Measurements from ENCODE around the gene MCOLN1. TPM values are rescaled to one million over a fixed set of nuclear protein-coding genes. Genes with fewer than 3 reads are reported as not detected.

MCOLN1 gene
- total and polyA plus RNA-seq, 2 experiments from 2014 or later, result 7.2 to 16.1 TPM

GRCh38 chr19:7520131-7521051 lies 2.0 kb upstream of the MCOLN1 start:
- Histone ChIP-seq H3K4me2 (no peak overlapping the region), H3K36me3 (ENCODE audit: insufficient read depth) (no peaks in the 10 kb centered on the region), H3K4me1 (ENCODE audit: insufficient read depth) (peaks cover 26% of the 10 kb centered on the region), H3K4me3 (no peak overlapping the region), H3K9me2 (ENCODE audit: insufficient read depth) (no peaks in the 10 kb centered on the region), H3K79me2 (replicated peaks; ENCODE audit: insufficient read depth) (peaks cover 5% of the 10 kb centered on the region), H3K27me3 (ENCODE audit: insufficient read depth) (no peaks in the 10 kb centered on the region), H4K20me1 (replicated peaks; ENCODE audit: insufficient read depth) (no peaks in the 10 kb centered on the region), H3F3A (replicated peaks; ENCODE audit: low read depth) (no peaks in the 10 kb centered on the region; the same call in 1 of the 2 replicates), H3K27ac (ENCODE audit: low read depth) (no peak overlapping the region), H2AFZ (no peak overlapping the region)
- H3K4me1 Mint-ChIP-seq, result peaks cover 17% of the 10 kb centered on the region
- H3K36me3 Mint-ChIP-seq (ENCODE audit: low read depth), result peaks cover 16% of the 10 kb centered on the region; the same call in 2 of the 3 replicates
- H3K4me3 Mint-ChIP-seq, result no peak overlapping the region
- peaks cover 3% of the 10 kb centered on the region; the same call in 2 of the 3 replicates for H3K9me3 Mint-ChIP-seq
- DNase-seq (ENCODE audit: low spot score), result no peak
- no peak overlapping the region for H3K27ac Mint-ChIP-seq
- H3K27me3 Mint-ChIP-seq (ENCODE audit: insufficient read depth, low read depth, poor library complexity), result peaks cover 14% of the 10 kb centered on the region
- ATAC-seq, result no peak
- TF ChIP-seq EZH2 (IDR thresholded peaks at IDR 0.05; ENCODE audit: low read depth, unreplicated experiment) (no peak), EZH2phosphoT487 (IDR thresholded peaks at IDR 0.05; ENCODE audit: unreplicated experiment) (no peak), CREB1 (CRISPR knock-in tag; IDR thresholded peaks at IDR 0.05; ENCODE audit: low read depth) (no peak), JUNB (IDR thresholded peaks at IDR 0.05; ENCODE audit: unreplicated experiment) (no peak), POLR2AphosphoS5 (IDR thresholded peaks at IDR 0.05; ENCODE audit: low read depth) (no peak), STAT1 (IDR thresholded peaks at IDR 0.05; ENCODE audit: unreplicated experiment) (no peak), ZNF331 (CRISPR knock-in tag; IDR thresholded peaks at IDR 0.05; ENCODE audit: low read depth) (no peak), NANOG (IDR thresholded peaks at IDR 0.05; ENCODE audit: borderline replicate concordance) (no peak), ZNF114 (CRISPR knock-in tag; IDR thresholded peaks at IDR 0.05) (no peak)
- TF ChIP-seq, protein P1, sequence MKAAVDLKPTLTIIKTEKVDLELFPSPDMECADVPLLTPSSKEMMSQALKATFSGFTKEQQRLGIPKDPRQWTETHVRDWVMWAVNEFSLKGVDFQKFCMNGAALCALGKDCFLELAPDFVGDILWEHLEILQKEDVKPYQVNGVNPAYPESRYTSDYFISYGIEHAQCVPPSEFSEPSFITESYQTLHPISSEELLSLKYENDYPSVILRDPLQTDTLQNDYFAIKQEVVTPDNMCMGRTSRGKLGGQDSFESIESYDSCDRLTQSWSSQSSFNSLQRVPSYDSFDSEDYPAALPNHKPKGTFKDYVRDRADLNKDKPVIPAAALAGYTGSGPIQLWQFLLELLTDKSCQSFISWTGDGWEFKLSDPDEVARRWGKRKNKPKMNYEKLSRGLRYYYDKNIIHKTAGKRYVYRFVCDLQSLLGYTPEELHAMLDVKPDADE (IDR thresholded peaks at IDR 0.05), result no peak
- TF ChIP-seq, protein P2, sequence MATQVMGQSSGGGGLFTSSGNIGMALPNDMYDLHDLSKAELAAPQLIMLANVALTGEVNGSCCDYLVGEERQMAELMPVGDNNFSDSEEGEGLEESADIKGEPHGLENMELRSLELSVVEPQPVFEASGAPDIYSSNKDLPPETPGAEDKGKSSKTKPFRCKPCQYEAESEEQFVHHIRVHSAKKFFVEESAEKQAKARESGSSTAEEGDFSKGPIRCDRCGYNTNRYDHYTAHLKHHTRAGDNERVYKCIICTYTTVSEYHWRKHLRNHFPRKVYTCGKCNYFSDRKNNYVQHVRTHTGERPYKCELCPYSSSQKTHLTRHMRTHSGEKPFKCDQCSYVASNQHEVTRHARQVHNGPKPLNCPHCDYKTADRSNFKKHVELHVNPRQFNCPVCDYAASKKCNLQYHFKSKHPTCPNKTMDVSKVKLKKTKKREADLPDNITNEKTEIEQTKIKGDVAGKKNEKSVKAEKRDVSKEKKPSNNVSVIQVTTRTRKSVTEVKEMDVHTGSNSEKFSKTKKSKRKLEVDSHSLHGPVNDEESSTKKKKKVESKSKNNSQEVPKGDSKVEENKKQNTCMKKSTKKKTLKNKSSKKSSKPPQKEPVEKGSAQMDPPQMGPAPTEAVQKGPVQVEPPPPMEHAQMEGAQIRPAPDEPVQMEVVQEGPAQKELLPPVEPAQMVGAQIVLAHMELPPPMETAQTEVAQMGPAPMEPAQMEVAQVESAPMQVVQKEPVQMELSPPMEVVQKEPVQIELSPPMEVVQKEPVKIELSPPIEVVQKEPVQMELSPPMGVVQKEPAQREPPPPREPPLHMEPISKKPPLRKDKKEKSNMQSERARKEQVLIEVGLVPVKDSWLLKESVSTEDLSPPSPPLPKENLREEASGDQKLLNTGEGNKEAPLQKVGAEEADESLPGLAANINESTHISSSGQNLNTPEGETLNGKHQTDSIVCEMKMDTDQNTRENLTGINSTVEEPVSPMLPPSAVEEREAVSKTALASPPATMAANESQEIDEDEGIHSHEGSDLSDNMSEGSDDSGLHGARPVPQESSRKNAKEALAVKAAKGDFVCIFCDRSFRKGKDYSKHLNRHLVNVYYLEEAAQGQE (IDR thresholded peaks at IDR 0.05; ENCODE audit: unreplicated experiment), result no peak
- TF ChIP-seq, protein P3, sequence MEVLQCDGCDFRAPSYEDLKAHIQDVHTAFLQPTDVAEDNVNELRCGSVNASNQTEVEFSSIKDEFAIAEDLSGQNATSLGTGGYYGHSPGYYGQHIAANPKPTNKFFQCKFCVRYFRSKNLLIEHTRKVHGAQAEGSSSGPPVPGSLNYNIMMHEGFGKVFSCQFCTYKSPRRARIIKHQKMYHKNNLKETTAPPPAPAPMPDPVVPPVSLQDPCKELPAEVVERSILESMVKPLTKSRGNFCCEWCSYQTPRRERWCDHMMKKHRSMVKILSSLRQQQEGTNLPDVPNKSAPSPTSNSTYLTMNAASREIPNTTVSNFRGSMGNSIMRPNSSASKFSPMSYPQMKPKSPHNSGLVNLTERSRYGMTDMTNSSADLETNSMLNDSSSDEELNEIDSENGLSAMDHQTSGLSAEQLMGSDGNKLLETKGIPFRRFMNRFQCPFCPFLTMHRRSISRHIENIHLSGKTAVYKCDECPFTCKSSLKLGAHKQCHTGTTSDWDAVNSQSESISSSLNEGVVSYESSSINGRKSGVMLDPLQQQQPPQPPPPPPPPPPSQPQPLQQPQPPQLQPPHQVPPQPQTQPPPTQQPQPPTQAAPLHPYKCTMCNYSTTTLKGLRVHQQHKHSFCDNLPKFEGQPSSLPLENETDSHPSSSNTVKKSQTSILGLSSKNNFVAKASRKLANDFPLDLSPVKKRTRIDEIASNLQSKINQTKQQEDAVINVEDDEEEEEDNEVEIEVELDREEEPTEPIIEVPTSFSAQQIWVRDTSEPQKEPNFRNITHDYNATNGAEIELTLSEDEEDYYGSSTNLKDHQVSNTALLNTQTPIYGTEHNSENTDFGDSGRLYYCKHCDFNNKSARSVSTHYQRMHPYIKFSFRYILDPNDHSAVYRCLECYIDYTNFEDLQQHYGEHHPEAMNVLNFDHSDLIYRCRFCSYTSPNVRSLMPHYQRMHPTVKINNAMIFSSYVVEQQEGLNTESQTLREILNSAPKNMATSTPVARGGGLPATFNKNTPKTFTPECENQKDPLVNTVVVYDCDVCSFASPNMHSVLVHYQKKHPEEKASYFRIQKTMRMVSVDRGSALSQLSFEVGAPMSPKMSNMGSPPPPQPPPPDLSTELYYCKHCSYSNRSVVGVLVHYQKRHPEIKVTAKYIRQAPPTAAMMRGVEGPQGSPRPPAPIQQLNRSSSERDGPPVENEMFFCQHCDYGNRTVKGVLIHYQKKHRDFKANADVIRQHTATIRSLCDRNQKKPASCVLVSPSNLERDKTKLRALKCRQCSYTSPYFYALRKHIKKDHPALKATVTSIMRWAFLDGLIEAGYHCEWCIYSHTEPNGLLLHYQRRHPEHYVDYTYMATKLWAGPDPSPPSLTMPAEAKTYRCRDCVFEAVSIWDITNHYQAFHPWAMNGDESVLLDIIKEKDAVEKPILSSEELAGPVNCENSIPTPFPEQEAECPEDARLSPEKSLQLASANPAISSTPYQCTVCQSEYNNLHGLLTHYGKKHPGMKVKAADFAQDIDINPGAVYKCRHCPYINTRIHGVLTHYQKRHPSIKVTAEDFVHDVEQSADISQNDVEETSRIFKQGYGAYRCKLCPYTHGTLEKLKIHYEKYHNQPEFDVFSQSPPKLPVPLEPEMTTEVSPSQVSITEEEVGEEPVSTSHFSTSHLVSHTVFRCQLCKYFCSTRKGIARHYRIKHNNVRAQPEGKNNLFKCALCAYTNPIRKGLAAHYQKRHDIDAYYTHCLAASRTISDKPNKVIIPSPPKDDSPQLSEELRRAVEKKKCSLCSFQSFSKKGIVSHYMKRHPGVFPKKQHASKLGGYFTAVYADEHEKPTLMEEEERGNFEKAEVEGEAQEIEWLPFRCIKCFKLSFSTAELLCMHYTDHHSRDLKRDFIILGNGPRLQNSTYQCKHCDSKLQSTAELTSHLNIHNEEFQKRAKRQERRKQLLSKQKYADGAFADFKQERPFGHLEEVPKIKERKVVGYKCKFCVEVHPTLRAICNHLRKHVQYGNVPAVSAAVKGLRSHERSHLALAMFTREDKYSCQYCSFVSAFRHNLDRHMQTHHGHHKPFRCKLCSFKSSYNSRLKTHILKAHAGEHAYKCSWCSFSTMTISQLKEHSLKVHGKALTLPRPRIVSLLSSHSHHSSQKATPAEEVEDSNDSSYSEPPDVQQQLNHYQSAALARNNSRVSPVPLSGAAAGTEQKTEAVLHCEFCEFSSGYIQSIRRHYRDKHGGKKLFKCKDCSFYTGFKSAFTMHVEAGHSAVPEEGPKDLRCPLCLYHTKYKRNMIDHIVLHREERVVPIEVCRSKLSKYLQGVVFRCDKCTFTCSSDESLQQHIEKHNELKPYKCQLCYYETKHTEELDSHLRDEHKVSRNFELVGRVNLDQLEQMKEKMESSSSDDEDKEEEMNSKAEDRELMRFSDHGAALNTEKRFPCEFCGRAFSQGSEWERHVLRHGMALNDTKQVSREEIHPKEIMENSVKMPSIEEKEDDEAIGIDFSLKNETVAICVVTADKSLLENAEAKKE (CRISPR knock-in tag; IDR thresholded peaks at IDR 0.05), result no peak
- TF ChIP-seq, protein P4, sequence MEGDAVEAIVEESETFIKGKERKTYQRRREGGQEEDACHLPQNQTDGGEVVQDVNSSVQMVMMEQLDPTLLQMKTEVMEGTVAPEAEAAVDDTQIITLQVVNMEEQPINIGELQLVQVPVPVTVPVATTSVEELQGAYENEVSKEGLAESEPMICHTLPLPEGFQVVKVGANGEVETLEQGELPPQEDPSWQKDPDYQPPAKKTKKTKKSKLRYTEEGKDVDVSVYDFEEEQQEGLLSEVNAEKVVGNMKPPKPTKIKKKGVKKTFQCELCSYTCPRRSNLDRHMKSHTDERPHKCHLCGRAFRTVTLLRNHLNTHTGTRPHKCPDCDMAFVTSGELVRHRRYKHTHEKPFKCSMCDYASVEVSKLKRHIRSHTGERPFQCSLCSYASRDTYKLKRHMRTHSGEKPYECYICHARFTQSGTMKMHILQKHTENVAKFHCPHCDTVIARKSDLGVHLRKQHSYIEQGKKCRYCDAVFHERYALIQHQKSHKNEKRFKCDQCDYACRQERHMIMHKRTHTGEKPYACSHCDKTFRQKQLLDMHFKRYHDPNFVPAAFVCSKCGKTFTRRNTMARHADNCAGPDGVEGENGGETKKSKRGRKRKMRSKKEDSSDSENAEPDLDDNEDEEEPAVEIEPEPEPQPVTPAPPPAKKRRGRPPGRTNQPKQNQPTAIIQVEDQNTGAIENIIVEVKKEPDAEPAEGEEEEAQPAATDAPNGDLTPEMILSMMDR (conservative IDR thresholded peaks at IDR 0.05; ENCODE audit: low read depth in 2 of 2), result no peak

All from GM23338 (cell line).